Limb (tissue), 2 donors: ENCODE results near the gene PACRG.

Experiments
- DNase-seq, 2 donors: peaks; one replicate each; pipeline ENCODE4 v3.0.0-alpha.2; 2016; ENCODE audit errors: extremely low spot score in 2 of 2

PACRG gene

GRCh38 chr6:163133691-163134090 lies 405.9 kb downstream of the PACRG start:
- no peak for DNase-seq

- DNase-seq, result no peak
These were observed 409.1 kb downstream of the PACRG start for GRCh38 chr6:163136681-163137397.

GRCh38 chr6:163137398-163137881 lies 409.7 kb downstream of the PACRG start:
- no peak for DNase-seq

- DNase-seq, result no peak
These were observed 418.3 kb downstream of the PACRG start for GRCh38 chr6:163146036-163146435.

- no peak for DNase-seq
These were observed 420.2 kb downstream of the PACRG start for GRCh38 chr6:163147994-163148393.

GRCh38 chr6:163148451-163149278 lies 420.9 kb downstream of the PACRG start:
- DNase-seq, result no peak

GRCh38 chr6:163149279-163149848 lies 421.6 kb downstream of the PACRG start:
- no peak for DNase-seq

- no peak for DNase-seq
These were observed 423.4 kb downstream of the PACRG start for GRCh38 chr6:163151212-163151611.

GRCh38 chr6:163152701-163153100 lies 424.9 kb downstream of the PACRG start:
- DNase-seq, result no peak

- no peak for DNase-seq
These were observed 431.3 kb downstream of the PACRG start for GRCh38 chr6:163159110-163159509.

GRCh38 chr6:163159689-163160088 lies 431.9 kb downstream of the PACRG start:
- DNase-seq, result no peak

GRCh38 chr6:163162007-163162873 lies 434.5 kb downstream of the PACRG start:
- DNase-seq, result no peak

- DNase-seq, result no peak
These were observed 435.1 kb downstream of the PACRG start for GRCh38 chr6:163162874-163163213.

GRCh38 chr6:163164175-163164900 lies 436.6 kb downstream of the PACRG start:
- no peak for DNase-seq

GRCh38 chr6:163165155-163165910 lies 437.6 kb downstream of the PACRG start:
- no peak for DNase-seq

GRCh38 chr6:163165922-163166321 lies 438.1 kb downstream of the PACRG start:
- no peak for DNase-seq

- no peak for DNase-seq
These were observed 438.7 kb downstream of the PACRG start for GRCh38 chr6:163166507-163166906.

- DNase-seq, result no peak
These were observed 441.7 kb downstream of the PACRG start for GRCh38 chr6:163169521-163169920.

- DNase-seq, result no peak
These were observed 442.6 kb downstream of the PACRG start for GRCh38 chr6:163170294-163170883.

- no peak for DNase-seq
These were observed 446.0 kb downstream of the PACRG start for GRCh38 chr6:163173741-163174140.
